NCI-H345 treated with DMSO at 0.1 percent for 48 hours (cell line): ENCODE measurements around the gene AP1S2.
"Not testable (repeated sequence)": the region's sequence is repeated elsewhere in the genome, so short reads cannot be mapped to it uniquely, and the experiment has no call there.

Experiments
- DNase-seq: peaks from one replicate; lab custom pipeline; 2025; ENCODE audit not compliant: unreplicated experiment; lab: John Stamatoyannopoulos, UW

Gene AP1S2

GRCh38 chrX:15855568-15856221 lies 1.1 kb upstream of the AP1S2 start:
- DNase-seq: no peak

- DNase-seq: no peak
Measured at GRCh38 chrX:15854080-15854655, 445 bp downstream of the AP1S2 start.

GRCh38 chrX:15853586-15854079 lies 980 bp downstream of the AP1S2 start:
- DNase-seq: no peak

- no peak for DNase-seq
Measured at GRCh38 chrX:15849555-15849954, 5.1 kb downstream of the AP1S2 start.

GRCh38 chrX:15848576-15848975 lies 6.0 kb downstream of the AP1S2 start:
- DNase-seq: no peak

GRCh38 chrX:15843960-15844359 lies 10.7 kb downstream of the AP1S2 start:
- no peak for DNase-seq

- DNase-seq: no peak
Measured at GRCh38 chrX:15841853-15842516, 12.6 kb downstream of the AP1S2 start.

GRCh38 chrX:15838017-15838416 lies 16.6 kb downstream of the AP1S2 start:
- no peak for DNase-seq

GRCh38 chrX:15834827-15835595 lies 19.6 kb downstream of the AP1S2 start:
- no peak for DNase-seq

GRCh38 chrX:15834053-15834452 lies 20.6 kb downstream of the AP1S2 start:
- no peak for DNase-seq

- not testable (repeated sequence) for DNase-seq
Measured at GRCh38 chrX:15831347-15831746, 23.3 kb downstream of the AP1S2 start.

GRCh38 chrX:15829217-15829616 lies 25.4 kb downstream of the AP1S2 start:
- no peak for DNase-seq

GRCh38 chrX:15825936-15826335 lies 28.7 kb downstream of the AP1S2 start:
- no peak for DNase-seq

- DNase-seq: no peak
Measured at GRCh38 chrX:15822922-15823321, 31.7 kb downstream of the AP1S2 start.

GRCh38 chrX:15820106-15821073 lies 34.2 kb downstream of the AP1S2 start:
- DNase-seq: no peak

GRCh38 chrX:15816886-15817285 lies 37.7 kb downstream of the AP1S2 start:
- DNase-seq: no peak

GRCh38 chrX:15816438-15816809 lies 38.2 kb downstream of the AP1S2 start:
- no peak for DNase-seq

GRCh38 chrX:15815779-15816437 lies 38.7 kb downstream of the AP1S2 start:
- no peak for DNase-seq

GRCh38 chrX:15814771-15815365 lies 39.7 kb downstream of the AP1S2 start:
- DNase-seq: no peak

- DNase-seq: no peak
Measured at GRCh38 chrX:15813416-15813815, 41.2 kb downstream of the AP1S2 start.
